Measurements from ENCODE around the gene UGT1A8. TPM values are rescaled to one million over a fixed set of nuclear protein-coding genes. Genes with fewer than 3 reads are reported as not detected.

The UGT1A8 gene
- total and polyA plus RNA-seq, 2 of the 4 experiments (the other 2 are of a cell fraction) = not detected

- Histone ChIP-seq H3K4me2 (ENCODE audit: low read depth, low read length) (no peak overlapping the region), H3K4me3 (ENCODE audit: insufficient read depth, low read depth, low read length) (no peak overlapping the region), H3K4me1 (ENCODE audit: control insufficient read depth, insufficient read depth, low read length) (no peaks in the 10 kb centered on the region), H4K8ac (ENCODE audit: low read depth in 2 of 2, low read length in 2 of 2) (no peak overlapping the region), H2BK20ac (ENCODE audit: low read depth, low read length) (no peak overlapping the region), H2AK9ac (replicated peaks; ENCODE audit: low read depth, low read length, poor library complexity) (no peak overlapping the region), H2BK5ac (ENCODE audit: low read depth, low read length, poor library complexity, severe bottlenecking) (no peak overlapping the region), H3K56ac (ENCODE audit: extremely low read depth, insufficient read depth, low read length) (no peak overlapping the region), H3K14ac (replicated peaks; ENCODE audit: low read depth, low read length) (no peak overlapping the region), H3K27ac (ENCODE audit: insufficient read depth, low read length) (no peak overlapping the region), H3K79me1 (ENCODE audit: low read depth in 1 of 2, low read length in 2 of 2) (no peaks in the 10 kb centered on the region), H2BK15ac (ENCODE audit: low read depth, low read length) (no peak overlapping the region), H3K9me3 (ENCODE audit: control insufficient read depth, insufficient read depth, low read length) (no peaks in the 10 kb centered on the region), H3K23ac (ENCODE audit: low read depth, low read length) (no peak overlapping the region), H2AK5ac (ENCODE audit: low read depth, low read length) (no peak overlapping the region), H3K9me1 (ENCODE audit: insufficient read depth, low read length) (no peaks in the 10 kb centered on the region), H4K5ac (ENCODE audit: low read depth, low read length) (no peak overlapping the region), H4K20me1 (ENCODE audit: insufficient read depth, low read length) (no peaks in the 10 kb centered on the region), H3K4ac (ENCODE audit: low read depth, low read length) (no peak overlapping the region), H3K18ac (ENCODE audit: low read depth, low read length) (no peak overlapping the region), H3K9ac (ENCODE audit: low read depth, low read length) (no peak overlapping the region), H3K36me3 (ENCODE audit: control insufficient read depth, insufficient read depth, low read length) (no peaks in the 10 kb centered on the region), H2AFZ (replicated peaks; ENCODE audit: low read length, poor library complexity) (no peak overlapping the region), H4K91ac (ENCODE audit: insufficient read depth, low read depth, low read length) (no peak overlapping the region), H2BK120ac (ENCODE audit: low read depth, low read length) (no peak overlapping the region), H3K27me3 (ENCODE audit: control insufficient read depth, insufficient read depth, low read length) (no peaks in the 10 kb centered on the region; the same call in 1 of the 2 replicates)
- 85% methylated on average over 16 of the region's 46 CpGs; no CpG with 5 or more reads in 1 of the 2 experiments for whole genome bisulfite sequencing, 2 experiments (ENCODE audit: extremely low coverage in 2 of 2, insufficient read length in 1 of 2)
- ChIA-PET CTCF (no interaction called here), POLR2A (ENCODE audit: unreplicated experiment) (no interaction called here)
- intact Hi-C loops (cut with micrococcal nuclease) (no loop called here), in situ Hi-C loops (cut with MboI; ENCODE audit: low sequenced_read_pairs) (no loop called here), dilution Hi-C loops (cut with HindIII; ENCODE audit: low sequenced_read_pairs, unreplicated experiment) (no loop called here)
- BruUV-seq (replicated peaks) = no TSS peak
- ATAC-seq (ENCODE audit: low read depth) = no peak
- no peak for DNase-seq
- TF ChIP-seq CTCF (conservative IDR thresholded peaks at IDR 0.05; ENCODE audit: low read depth, low read length) = no peak
- TF ChIP-seq MAFK (IDR thresholded peaks at IDR 0.05; ENCODE audit: low read depth, low read length) = no peak
- TF ChIP-seq POLR2A (IDR thresholded peaks at IDR 0.05; ENCODE audit: low read depth, low read length) = no peak
- no peak for TF ChIP-seq ELK1 (IDR thresholded peaks at IDR 0.05; ENCODE audit: borderline replicate concordance, low read depth, low read length)
- no peak for TF ChIP-seq FOS (IDR thresholded peaks at IDR 0.05; ENCODE audit: low read depth, low read length)
- TF ChIP-seq USF2 (IDR thresholded peaks at IDR 0.05; ENCODE audit: low read depth, low read length) = no peak
- TF ChIP-seq CEBPB (IDR thresholded peaks at IDR 0.05; ENCODE audit: low read depth, low read length) = no peak
- TF ChIP-seq RCOR1 (IDR thresholded peaks at IDR 0.05; ENCODE audit: insufficient replicate concordance, low read length) = no peak
- no peak for TF ChIP-seq MXI1 (IDR thresholded peaks at IDR 0.05; ENCODE audit: borderline replicate concordance, low read depth, low read length)
- no peak for TF ChIP-seq RAD21 (IDR thresholded peaks at IDR 0.05; ENCODE audit: low read length)
- TF ChIP-seq CHD1 (IDR thresholded peaks at IDR 0.05; ENCODE audit: low read depth, low read length) = no peak
- TF ChIP-seq RFX5 (IDR thresholded peaks at IDR 0.05; ENCODE audit: low read depth, low read length) = no peak
- no peak for TF ChIP-seq SMC3 (IDR thresholded peaks at IDR 0.05; ENCODE audit: low read depth, low read length)
- no peak for TF ChIP-seq MAZ (IDR thresholded peaks at IDR 0.05; ENCODE audit: borderline replicate concordance, low read depth, low read length)
- TF ChIP-seq NFE2L2 (IDR thresholded peaks at IDR 0.05; ENCODE audit: low read depth, low read length) = no peak
- no peak for TF ChIP-seq BHLHE40 (IDR thresholded peaks at IDR 0.05; ENCODE audit: low read depth, low read length)
These were observed 126.2 kb downstream of the UGT1A8 start for GRCh38 chr2:233743464-233744259.

All from IMR-90 (cell line).